LHCN-M2 (cell line): Measurements from ENCODE around the gene CAMSAP1. TPM values are rescaled to one million over a fixed set of nuclear protein-coding genes. Genes with fewer than 3 reads are reported as not detected.

ENCODE experiments used
- DNase-seq: peaks from one replicate; pipeline ENCODE4 v3.0.0-alpha.2; 2012; ENCODE audit warnings: low read depth
- total RNA-seq: library from RNA; depleted of rRNA; stranded (reverse); fragments of >200 nt; gene quantifications from 2 replicates; pipeline ENCODE4 v1.2.3, GENCODE V29; 2014; rRNA removed

CAMSAP1 gene
- total RNA-seq, 1 experiment from 2014 or later, result 32.0 TPM

GRCh38 chr9:135761150-135761844, 146.0 kb downstream of the CAMSAP1 start:
- DNase-seq, result no peak

- DNase-seq, result no peak
Measured at GRCh38 chr9:135760465-135760864, 146.9 kb downstream of the CAMSAP1 start.

GRCh38 chr9:135759676-135760300, 147.6 kb downstream of the CAMSAP1 start:
- DNase-seq, result no peak

DNA sequence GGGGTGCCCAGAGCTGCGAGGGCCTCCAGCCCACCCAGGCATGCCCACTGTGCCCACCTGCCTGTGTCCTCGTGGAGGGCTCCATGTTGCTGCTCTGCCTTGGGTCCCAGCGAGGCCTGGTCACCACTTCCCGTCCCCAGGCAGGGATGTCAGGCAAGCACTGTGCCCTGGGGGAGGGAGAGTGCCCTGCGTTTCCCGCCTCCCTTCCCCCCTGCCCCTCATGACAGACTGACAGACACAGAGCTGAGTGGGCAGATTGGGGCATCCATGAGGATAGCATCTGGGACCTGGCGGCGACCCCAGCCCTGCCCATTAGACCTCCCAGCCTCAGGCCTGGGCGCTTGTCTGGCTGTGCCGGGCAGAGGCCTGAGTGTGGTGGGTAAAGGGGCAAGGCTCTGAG, 148.5 kb downstream of the CAMSAP1 start:
- DNase-seq, result no peak

Other genes starting within 250 kb of the CAMSAP1 start
- gene LCN9, start 244.2 kb downstream of the CAMSAP1 start, total RNA-seq, result not detected in 2 replicates
- gene SOHLH1, start 208.1 kb downstream of the CAMSAP1 start, total RNA-seq, result not detected in 2 replicates
- gene KCNT1, start 205.4 kb downstream of the CAMSAP1 start, total RNA-seq, result not detected in 2 replicates
- 62.3 and 75.3 TPM in 2 replicates for gene UBAC1, start 53.8 kb upstream of the CAMSAP1 start, total RNA-seq
- 29.0 and 34.4 TPM in 2 replicates for gene NACC2, start 187.7 kb upstream of the CAMSAP1 start, total RNA-seq
- 54.7 TPM in 2 replicates for gene TMEM250, start 211.3 kb upstream of the CAMSAP1 start, total RNA-seq